B cell (primary cell): ENCODE measurements around the gene SMARCAD1.

ENCODE experiments used
- EZH2 ChIP-seq: IDR thresholded peaks from 2 replicates; pipeline ENCODE4 v1.6.1; 2012; ENCODE audit warnings: borderline replicate concordance, low read depth, mild to moderate bottlenecking, moderate library complexity, low read length; ENCODE audit not compliant: insufficient read depth, poor library complexity, severe bottlenecking
- TF ChIP-seq, protein P1 (sequence below): fragments of 200-600 bp; IDR thresholded peaks from one replicate; pipeline ENCODE4 v1.8.0; 2022; ENCODE audit warnings: antibody characterized with exemption, mild to moderate bottlenecking

DNA sequence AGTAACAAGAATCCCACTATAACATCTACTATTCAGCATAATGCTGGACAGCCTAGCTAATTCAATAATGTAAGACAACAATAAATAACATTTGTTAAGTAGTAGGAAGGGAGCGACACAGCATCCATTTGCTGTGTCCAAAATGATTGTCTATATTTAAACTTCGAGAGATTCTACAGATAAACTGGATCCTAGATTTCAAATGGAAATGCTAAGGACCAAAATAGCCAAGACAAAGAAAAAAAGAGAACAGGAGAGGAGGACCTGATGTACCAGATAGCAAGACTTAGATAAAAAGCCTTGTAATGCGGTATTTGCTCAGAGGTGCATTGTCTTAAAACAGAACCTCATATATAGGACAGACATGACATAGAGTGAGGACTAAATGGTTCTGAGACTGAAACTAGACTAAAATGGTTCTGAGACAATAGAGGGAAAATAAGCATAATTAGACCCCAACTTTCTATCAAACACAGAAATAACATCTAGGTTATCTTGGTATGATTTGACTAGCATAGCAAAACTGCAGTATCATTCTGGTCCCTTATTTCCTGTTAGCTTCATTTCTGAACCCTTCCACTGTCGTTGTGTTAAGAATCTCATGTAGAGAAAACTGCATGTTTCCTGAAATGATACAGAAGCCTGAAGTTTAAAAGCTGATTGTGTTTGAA lies 131.2 kb downstream of the SMARCAD1 start:
- TF ChIP-seq, protein P1, sequence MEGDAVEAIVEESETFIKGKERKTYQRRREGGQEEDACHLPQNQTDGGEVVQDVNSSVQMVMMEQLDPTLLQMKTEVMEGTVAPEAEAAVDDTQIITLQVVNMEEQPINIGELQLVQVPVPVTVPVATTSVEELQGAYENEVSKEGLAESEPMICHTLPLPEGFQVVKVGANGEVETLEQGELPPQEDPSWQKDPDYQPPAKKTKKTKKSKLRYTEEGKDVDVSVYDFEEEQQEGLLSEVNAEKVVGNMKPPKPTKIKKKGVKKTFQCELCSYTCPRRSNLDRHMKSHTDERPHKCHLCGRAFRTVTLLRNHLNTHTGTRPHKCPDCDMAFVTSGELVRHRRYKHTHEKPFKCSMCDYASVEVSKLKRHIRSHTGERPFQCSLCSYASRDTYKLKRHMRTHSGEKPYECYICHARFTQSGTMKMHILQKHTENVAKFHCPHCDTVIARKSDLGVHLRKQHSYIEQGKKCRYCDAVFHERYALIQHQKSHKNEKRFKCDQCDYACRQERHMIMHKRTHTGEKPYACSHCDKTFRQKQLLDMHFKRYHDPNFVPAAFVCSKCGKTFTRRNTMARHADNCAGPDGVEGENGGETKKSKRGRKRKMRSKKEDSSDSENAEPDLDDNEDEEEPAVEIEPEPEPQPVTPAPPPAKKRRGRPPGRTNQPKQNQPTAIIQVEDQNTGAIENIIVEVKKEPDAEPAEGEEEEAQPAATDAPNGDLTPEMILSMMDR: no peak
- no peak for TF ChIP-seq EZH2
